Measurements from ENCODE around the gene SCYGR6. TPM values are rescaled to one million over a fixed set of nuclear protein-coding genes. Genes with fewer than 3 reads are reported as not detected.
"Not testable (repeated sequence)": the region's sequence is repeated elsewhere in the genome, so short reads cannot be mapped to it uniquely, and the experiment has no call there.

SCYGR6 gene
- total RNA-seq, 1 experiment from 2014 or later = not detected

DNA sequence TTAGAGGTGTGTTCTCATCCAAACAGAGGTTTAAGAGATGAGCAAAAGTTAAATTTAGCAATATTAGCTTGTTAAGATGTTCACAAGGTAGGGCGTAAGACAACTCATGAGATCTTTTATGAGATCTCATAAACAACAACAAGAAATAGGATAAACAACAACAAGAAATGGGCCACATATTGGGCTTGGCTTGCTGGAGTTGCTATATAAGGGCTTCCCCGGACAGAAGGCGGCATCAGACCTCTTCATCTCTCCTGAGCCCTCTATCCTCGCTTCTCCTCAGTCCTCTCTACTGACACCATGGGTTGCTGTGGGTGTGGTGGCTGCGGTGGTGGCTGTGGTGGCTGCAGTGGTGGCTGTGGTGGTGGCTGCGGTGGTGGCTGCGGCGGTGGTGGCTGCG lies 21.0 kb upstream of the SCYGR6 start, which contains the start of gene SCYGR8:
Gene SCYGR8 (plus strand): TSS at position 301 of the 400 bp plus-strand sequence. CDS start 0 bp downstream, at position 301.
- no peak for ATAC-seq
- H3F3A ChIP-seq (ENCODE audit: low read length, unreplicated experiment) = no peaks in the 10 kb centered on the region
- no peak within 1 kb of the TSS for H3K9ac ChIP-seq (ENCODE audit: low read length)
- H3K4me1 ChIP-seq (ENCODE audit: insufficient read depth, low read length) = no peaks in the 10 kb centered on the region
- H3K79me2 ChIP-seq (ENCODE audit: low read length) = no peaks in the 10 kb centered on the region
- no TSS peak for BruUV-seq (replicated peaks)
- no peaks in the 10 kb centered on the region for H3K9me3 ChIP-seq (ENCODE audit: low read length)
- H3K9me2 ChIP-seq (replicated peaks; ENCODE audit: low read length) = no peaks in the 10 kb centered on the region
- no peaks in the 10 kb centered on the region for H4K20me1 ChIP-seq (ENCODE audit: low read length)
- H3K4me2 ChIP-seq (ENCODE audit: low read length) = no peak within 1 kb of the TSS
- no peaks in the 10 kb centered on the region for H3K27me3 ChIP-seq (ENCODE audit: low read length)
- intact Hi-C loops (cut with micrococcal nuclease) = no loop called here
- CTCF ChIA-PET = no interaction called here
- no peak within 1 kb of the TSS for H3K27ac ChIP-seq (ENCODE audit: low read length)
- no peak for DNase-seq
- TF ChIP-seq EZH2phosphoT487 (IDR thresholded peaks at IDR 0.05; ENCODE audit: borderline replicate concordance, low read length) (no peak), EZH2 (IDR thresholded peaks at IDR 0.05; ENCODE audit: low read length, unreplicated experiment) (no peak)
- TF ChIP-seq, protein P1, sequence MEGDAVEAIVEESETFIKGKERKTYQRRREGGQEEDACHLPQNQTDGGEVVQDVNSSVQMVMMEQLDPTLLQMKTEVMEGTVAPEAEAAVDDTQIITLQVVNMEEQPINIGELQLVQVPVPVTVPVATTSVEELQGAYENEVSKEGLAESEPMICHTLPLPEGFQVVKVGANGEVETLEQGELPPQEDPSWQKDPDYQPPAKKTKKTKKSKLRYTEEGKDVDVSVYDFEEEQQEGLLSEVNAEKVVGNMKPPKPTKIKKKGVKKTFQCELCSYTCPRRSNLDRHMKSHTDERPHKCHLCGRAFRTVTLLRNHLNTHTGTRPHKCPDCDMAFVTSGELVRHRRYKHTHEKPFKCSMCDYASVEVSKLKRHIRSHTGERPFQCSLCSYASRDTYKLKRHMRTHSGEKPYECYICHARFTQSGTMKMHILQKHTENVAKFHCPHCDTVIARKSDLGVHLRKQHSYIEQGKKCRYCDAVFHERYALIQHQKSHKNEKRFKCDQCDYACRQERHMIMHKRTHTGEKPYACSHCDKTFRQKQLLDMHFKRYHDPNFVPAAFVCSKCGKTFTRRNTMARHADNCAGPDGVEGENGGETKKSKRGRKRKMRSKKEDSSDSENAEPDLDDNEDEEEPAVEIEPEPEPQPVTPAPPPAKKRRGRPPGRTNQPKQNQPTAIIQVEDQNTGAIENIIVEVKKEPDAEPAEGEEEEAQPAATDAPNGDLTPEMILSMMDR (conservative IDR thresholded peaks at IDR 0.05; ENCODE audit: low read depth, low read length) = no peak
- POLR2A ChIA-PET (ENCODE audit: unreplicated experiment) = no interaction called here
- H3K4me3 ChIP-seq (ENCODE audit: low read length) = no peak within 1 kb of the TSS
- H2AFZ ChIP-seq (ENCODE audit: low read length) = no peak within 1 kb of the TSS
- H3K36me3 ChIP-seq (ENCODE audit: low read depth, low read length) = no peaks in the 10 kb centered on the region

DNA sequence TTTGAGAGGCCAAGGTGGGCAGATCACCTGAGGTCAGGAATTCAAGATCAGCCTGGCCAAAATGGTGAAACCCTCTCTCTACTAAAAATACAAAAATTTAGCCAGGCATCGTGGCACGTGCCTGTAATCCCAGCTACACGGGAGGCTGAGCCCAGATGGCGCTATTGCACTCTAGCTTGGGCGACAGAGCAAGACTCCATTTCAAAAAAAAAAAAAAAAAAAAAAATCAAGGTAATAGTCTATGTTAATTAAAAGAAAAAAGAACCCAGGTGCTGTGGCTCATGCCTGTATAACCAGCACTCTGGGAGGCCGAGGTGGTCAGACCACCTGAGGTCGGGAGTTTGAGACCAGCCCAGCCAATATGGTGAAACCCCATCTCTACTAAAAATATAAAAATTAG lies 16.1 kb upstream of the SCYGR6 start:
- H3K36me3 ChIP-seq (ENCODE audit: low read depth, low read length); POLR2A ChIA-PET (ENCODE audit: unreplicated experiment); H3K4me2 ChIP-seq (ENCODE audit: low read length); H3K9me3 ChIP-seq (ENCODE audit: low read length); H3K27ac ChIP-seq (ENCODE audit: low read length); H3K79me2 ChIP-seq (ENCODE audit: low read length); BruUV-seq (replicated peaks); H3K27me3 ChIP-seq (ENCODE audit: low read length); H3K9ac ChIP-seq (ENCODE audit: low read length); H4K20me1 ChIP-seq (ENCODE audit: low read length); ATAC-seq; H3K9me2 ChIP-seq (replicated peaks; ENCODE audit: low read length); H3F3A ChIP-seq (ENCODE audit: low read length, unreplicated experiment); H3K4me1 ChIP-seq (ENCODE audit: insufficient read depth, low read length); intact Hi-C loops (cut with micrococcal nuclease); H3K4me3 ChIP-seq (ENCODE audit: low read length); H2AFZ ChIP-seq (ENCODE audit: low read length): not testable (repeated sequence)
- CTCF ChIA-PET = interaction anchor here (0.6 kb wide), 1 partner anchor 950 kb away, joined by 3 read pairs; no protein-coding TSS in a partner anchor
- TF ChIP-seq, protein P1 (conservative IDR thresholded peaks at IDR 0.05; ENCODE audit: low read depth, low read length) = peak; percentile 33; the same call in 1 of the 2 replicates
- peak; percentile 8 for DNase-seq

DNA sequence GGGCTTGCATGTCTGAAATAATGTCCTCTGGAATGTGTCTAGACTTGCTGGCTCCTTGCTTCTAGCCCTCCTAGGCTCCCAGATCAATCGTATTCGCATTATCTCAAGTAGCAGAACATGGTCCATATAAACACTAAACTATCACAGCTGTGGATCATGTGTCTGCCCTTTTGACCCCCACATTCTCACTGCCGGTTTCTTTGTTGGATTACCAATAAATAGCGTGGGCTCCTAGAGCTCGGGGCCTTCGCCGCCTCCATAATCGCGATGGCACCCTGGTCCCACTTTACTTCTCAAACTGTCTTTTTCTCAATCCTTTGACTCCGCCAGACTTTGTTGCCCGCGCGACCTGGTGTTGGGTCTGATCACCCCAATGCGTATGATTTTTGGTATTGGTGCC lies 14.8 kb upstream of the SCYGR6 start:
- Histone ChIP-seq H3K9me3 (ENCODE audit: low read length) (no peaks in the 10 kb centered on the region), H3K4me2 (ENCODE audit: low read length) (no peak overlapping the region), H3K27ac (ENCODE audit: low read length) (no peak overlapping the region), H4K20me1 (ENCODE audit: low read length) (no peaks in the 10 kb centered on the region), H3K79me2 (ENCODE audit: low read length) (no peaks in the 10 kb centered on the region), H3K4me3 (ENCODE audit: low read length) (no peak overlapping the region), H3F3A (ENCODE audit: low read length, unreplicated experiment) (no peaks in the 10 kb centered on the region), H3K27me3 (ENCODE audit: low read length) (no peaks in the 10 kb centered on the region), H3K4me1 (ENCODE audit: insufficient read depth, low read length) (no peaks in the 10 kb centered on the region), H3K9ac (ENCODE audit: low read length) (no peak overlapping the region), H3K9me2 (replicated peaks; ENCODE audit: low read length) (no peaks in the 10 kb centered on the region), H3K36me3 (ENCODE audit: low read depth, low read length) (no peaks in the 10 kb centered on the region), H2AFZ (ENCODE audit: low read length) (no peak overlapping the region)
- TF ChIP-seq, protein P1 (conservative IDR thresholded peaks at IDR 0.05; ENCODE audit: low read depth, low read length) = no peak
- TF ChIP-seq EZH2 (IDR thresholded peaks at IDR 0.05; ENCODE audit: low read length, unreplicated experiment) (no peak), EZH2phosphoT487 (IDR thresholded peaks at IDR 0.05; ENCODE audit: borderline replicate concordance, low read length) (no peak)
- ChIA-PET CTCF (no interaction called here), POLR2A (ENCODE audit: unreplicated experiment) (no interaction called here)
- DNase-seq = no peak
- ATAC-seq = no peak
- BruUV-seq (replicated peaks) = no TSS peak
- intact Hi-C loops (cut with micrococcal nuclease) = no loop called here

Data from PC-3 (cell line).